Activated CD8-positive, alpha-beta memory T cell treated with anti-CD3 and anti-CD28 coated beads for 24 hours (primary cell): Measurements from ENCODE around the gene ABCA10.
"Not testable (repeated sequence)": the region's sequence is repeated elsewhere in the genome, so short reads cannot be mapped to it uniquely, and the experiment has no call there.

Source experiments
- DNase-seq: peaks from one replicate; pipeline ENCODE4 v3.0.0-alpha.2; 2020

The ABCA10 gene

DNA sequence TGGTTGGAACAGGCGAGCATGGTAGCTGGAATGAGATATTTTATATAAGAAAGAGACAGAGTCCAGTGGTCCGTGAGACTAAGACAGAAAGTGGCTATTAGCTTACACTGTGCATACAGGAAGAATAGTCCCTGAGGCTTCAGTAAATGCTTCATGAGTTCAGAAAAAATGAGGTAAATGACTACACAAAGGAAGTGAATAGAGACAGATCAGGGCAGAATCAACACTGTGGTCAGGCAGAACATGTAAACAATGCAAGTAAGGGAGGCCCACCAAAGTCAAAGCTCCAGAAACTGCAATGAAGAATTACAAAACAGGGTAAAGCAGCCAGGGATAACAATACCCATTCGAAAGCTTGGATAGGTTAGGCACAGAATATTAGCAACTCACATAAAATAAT, 4.8 kb downstream of the ABCA10 start:
- DNase-seq: no peak

DNA sequence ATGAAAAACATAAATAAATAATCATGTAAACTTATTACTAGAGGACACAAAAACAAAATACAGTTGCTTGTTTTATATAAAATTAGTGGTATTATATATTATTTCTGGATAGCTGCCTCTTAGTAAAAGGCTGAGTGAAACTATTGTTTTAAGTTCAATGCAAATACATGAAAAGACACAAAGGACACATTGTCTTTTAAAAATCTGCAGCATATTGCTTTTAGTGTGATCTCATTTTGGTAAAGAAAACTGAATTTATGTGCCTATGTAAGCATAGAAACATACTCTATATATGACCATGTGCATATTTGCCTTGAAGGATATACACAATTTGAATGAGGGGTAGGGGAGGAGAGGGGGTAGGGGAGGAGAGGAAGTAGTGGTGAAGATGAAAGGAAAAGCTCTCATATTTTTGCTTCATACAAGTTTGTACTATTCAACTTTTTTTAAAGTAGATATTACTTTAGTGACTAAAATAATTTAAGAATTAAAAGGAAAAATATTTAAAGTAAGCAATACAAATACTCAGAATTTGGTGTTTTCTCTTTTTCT, 5.8 kb downstream of the ABCA10 start:
- no peak for DNase-seq

DNA sequence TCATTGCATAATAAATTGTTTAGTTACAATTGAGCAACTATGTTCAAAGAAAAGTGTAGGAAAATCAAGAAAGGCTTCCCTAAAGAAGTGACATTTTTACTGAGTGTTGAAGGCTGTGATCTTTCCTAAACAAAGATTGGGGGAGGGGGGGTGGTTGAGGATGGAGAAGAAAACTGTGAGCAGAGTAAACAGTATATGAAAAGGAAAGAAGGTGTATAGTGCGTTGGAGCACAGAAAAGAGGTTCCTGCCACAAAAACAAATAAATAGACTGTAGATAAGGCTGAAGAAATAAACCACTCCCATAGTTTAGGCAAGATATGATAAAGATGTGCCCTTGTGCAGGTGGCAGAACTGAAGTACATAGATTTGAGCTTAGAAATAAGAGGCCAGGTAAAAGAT, 8.5 kb downstream of the ABCA10 start:
- DNase-seq: no peak

DNA sequence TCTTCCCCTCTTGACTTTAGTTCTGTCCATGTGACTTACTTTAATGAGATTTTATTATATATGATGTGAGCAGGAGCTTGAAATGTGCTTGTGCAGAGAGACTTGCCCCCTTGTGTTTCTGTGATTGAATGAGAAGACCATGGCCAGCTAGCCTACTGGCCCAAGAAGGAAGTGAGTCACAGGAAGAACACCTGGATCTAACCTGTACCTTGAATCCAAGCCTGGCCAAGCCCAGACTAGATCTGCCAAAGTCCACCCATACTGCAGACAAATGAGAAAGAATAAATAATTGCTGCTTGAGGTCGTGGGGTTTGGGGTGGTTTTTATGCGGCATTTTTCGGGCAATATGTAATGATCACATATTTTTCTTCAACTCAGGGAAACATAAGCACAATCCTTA, 9.6 kb downstream of the ABCA10 start:
- no peak for DNase-seq

DNA sequence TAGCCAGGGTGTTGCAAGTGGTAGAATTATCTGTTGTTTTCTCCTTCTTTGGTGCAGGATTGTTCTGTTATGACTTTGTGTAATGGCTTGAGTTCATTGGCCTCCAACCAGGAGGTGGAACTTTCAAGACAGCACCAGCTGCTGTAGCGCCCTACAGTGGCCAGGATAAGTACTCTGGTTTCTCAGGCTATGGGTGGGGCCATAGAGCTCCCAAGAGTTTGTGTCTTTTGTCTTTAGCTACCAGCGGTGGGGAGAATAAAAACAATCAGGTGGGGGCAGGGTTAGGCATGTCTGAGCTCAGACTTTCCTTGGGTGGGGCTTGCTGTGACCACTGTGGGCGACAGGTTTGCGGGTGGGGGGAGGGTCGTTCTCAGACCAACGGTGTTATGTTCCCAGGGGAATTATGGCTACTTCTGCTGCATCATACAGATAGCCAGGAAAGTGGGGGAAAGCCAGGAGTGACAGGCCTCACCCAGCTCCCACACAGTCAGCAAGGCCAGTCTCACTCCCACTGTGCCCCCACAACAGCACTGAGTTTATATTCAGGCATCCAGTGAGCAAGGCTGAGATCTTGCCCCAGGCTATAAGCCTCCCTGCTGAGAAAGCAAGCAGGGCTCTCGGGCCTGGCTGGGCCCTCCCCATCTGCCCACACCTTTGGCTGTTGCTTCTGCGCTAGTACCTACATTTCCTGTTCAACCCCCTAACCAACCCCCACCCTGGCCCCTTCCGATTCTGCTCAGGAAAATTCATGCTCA, 15.4 kb downstream of the ABCA10 start:
- DNase-seq: no peak

DNA sequence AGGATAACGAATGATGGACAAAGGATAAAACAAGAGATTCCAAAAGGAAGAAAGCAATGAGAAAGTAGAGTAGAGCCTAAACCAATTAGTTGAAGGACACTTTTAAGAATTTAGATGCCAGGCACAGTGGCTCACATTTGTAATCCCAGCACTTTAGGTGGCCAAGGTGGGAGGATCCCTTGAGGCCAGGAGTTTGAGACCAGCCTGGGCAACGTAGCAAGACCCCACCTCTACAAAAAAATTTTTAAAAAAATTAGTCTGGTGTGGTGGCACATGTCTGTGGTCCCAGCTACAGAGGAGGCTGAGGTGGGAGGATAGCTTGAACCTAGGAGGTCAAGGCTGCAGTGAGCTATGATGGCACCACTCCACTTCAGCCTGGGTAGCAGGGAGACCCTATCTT, 20.0 kb downstream of the ABCA10 start:
- DNase-seq: no peak

DNA sequence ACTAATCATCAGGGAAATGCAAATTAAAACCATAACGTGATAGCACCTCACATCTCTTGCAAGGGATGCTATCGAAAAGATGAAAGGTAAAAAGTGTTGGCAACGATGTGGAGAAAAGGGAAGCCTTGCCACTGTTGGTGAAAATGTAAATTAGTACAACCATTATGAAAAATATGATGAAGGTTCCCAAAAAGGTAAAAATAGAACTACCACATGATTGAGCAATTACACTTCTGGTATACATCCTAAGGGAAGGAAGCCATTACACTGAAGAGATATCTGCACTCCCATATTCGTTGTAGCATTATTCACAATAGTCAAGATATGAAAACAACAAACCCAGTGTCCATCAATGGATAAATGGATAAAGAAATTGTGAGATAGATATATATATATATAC, 21.5 kb downstream of the ABCA10 start:
- no peak for DNase-seq

DNA sequence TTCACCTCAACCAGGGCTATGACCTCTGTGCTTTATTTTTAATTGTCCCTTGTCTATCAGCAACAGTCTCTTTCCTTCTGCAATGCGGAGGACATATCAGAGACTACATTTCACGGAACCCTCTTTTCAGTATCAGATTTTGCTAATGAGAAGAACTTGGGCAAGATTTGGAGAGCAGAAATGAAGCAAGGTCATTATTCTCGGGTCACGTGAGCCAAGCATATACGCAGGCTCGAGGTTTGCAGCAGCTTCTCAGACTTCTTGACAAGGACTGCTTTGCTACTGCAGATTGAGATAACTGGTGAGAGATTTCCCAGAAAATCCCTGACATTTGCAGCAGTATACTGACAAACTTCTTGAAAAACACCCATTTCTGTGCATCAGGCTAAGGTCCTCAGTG, 30.4 kb downstream of the ABCA10 start:
- DNase-seq: no peak

DNA sequence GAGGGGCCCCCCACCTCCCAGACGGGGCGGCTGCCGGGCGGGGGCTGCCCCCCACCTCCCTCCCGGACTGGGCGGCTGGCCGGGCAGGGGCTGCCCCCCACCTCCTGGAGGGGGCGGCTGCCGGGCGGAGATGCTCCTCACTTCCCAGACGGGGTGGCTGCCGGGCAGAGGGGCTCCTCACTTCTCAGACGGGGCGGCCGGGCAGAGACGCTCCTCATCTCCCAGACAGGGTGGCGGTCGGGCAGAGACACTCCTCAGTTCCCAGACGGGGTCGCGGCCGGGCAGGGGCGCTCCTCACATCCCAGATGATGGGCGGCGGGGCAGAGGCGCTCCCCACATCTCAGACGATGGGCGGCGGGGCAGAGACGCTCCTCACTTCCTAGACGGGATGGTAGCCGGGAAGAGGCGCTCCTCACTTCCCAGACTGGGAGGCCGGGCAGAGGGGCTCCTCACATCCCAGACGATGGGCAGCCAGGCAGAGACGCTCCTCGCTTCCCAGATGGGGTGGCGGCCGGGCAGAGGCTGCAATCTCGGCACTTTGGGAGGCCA, 32.4 kb downstream of the ABCA10 start:
- DNase-seq: not testable (repeated sequence)

DNA sequence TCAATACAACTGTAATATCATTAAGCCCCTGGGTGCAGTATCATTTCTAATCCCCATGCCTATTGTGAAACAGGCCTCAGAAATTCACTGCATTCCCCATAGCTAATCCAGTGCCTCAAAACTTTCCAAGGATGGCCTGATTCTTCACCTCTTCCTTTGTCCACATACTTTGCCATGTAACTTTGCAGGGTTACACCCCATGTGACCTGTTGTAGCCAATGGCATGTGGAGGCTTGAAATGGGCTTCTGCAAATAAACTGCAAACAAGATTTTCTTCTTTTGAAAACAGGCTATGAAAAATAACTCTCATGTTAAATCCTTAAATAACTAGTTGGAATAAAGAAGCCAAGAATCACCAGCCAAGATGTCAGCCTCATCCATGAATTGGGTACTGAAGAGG, 35.9 kb downstream of the ABCA10 start:
- DNase-seq: no peak

DNA sequence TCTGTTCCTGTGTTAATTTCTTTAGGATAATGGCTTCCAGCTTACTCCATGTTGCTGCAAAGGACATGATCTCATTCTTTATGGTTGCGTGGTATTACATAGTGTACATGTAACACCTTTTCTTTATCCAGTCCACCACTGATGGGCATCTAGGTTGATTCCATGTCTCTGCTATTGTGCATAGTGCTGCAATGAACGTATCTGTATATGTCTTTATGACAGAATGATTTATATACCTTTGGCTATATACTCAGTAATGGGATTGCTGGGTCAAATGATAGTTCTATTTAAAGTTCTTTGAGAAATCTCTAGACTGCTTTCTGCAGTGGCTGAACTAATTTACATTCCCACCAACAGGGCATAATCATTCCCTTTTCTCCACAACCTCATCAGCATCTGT, 39.8 kb downstream of the ABCA10 start:
- no peak for DNase-seq

DNA sequence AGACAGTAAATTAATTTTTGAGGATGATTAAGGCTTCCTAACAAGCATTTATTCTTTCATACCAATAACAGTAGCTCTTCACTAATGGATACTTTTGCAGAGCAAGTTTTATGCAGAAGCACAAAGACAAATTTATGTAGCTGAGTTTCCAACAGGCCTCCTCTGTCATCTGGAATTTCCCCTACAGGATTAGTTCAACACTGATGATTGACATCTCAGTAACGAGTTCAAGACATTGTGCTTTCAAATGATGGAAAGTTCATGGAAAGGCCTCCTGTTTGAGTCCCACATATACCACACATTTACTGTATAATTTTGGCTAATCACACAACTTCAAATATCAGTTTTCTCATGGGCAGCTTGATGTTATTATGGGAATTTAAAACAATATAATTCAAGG, 40.6 kb downstream of the ABCA10 start:
- DNase-seq: no peak

DNA sequence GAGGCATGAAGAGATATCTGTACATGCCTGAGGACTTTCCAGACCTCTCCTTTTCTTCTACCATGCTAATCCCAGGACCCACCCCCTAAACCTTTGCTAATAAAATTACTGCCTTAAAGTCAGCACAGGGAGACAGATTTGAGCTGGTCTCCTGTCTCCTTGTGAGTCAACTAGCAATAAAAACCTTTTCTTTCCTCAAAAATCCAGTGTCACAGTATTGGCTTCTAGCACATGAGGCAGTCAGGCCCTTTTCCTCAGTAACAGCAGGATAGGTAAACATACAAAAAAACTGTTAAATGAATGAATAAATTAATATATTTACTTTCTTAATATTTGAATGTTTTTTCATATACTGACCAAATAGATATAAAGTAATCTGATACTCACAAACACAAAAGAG, 41.3 kb downstream of the ABCA10 start:
- no peak for DNase-seq

DNA sequence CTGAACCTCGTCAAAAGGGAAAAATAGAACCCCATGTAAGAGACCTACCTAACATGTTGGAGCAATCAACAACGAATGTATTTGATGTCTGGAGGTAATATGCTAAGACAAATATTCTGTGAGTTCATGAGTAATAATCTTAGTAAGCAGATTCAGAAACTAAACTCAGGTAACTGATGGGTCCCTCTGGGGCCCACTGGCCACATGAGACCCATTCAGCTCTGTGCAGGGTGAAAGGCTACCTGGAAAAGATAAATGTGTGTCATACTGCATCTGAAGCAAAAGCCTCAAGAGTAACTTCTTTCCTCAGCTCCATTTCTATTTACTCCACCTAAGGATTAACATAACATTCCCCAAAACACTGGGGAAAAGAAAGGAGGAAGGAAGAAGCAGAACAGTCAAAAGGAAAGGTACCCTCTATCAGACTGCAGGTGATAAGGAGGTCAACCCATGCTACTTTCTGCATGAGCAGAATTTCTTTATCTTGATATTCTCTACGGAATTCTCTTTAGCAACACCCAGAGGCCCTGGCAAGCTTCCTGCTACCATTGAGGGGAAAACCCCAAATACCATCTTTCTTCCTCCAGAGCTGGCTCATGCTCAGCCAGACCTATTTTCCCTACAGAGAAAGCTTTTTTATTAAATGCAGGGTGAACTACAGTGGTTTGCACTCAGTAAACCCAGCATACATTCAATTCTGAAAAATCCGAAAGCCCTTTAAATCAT, 49.2 kb downstream of the ABCA10 start:
- no peak for DNase-seq

DNA sequence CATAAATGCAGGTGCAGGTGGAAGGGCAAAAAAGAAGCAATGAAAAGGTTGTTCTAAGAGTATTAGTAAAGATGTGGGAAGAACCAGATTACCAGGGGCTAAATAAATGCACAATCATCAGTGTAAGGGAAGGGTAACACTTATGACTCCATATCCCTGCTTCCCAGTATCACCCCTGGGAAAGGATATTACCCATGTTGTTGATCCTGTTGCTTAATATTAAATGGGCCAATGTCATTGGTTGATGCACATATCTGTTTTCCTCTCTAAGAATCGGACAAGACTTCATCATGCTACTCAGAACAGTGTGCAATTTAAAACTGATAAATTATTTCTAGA, 52.2 kb downstream of the ABCA10 start:
- DNase-seq: no peak

DNA sequence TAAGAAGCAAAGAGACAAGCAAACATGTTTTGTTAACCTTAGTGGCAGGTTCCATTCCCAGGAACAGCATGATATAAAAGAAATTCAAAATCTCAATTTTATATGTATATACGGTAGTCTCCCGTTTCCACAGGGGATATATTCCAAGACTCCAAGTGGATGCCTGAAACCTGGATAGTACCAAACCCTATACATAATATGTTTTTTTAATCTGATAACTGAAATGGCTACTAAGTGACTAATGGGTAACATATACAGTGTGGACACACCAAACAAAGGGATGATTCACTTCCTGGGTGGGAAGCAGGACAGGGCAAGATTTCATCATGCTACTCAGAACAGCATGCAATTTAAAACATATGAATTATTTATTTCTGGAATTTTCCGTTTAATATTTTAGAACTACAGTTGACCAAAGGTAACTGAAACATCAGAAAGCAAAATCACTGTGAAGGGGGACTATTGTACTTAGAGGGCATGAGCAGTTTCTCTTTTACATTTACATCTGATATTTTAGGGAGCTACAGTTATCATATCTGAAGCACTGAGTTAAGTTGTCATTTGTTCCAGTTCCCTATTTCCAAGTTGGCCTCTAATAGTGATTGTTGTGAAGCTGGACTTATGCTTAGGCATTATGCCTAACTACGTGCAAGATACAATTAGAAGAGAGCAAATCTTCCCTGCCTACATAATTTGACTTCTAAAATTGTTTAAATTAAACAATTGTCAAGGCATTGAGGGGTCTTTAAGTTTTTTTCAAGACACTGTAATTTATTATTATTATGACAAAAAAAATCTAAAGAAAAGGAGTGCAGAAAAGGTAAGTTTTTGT, 52.8 kb downstream of the ABCA10 start:
- DNase-seq: no peak

DNA sequence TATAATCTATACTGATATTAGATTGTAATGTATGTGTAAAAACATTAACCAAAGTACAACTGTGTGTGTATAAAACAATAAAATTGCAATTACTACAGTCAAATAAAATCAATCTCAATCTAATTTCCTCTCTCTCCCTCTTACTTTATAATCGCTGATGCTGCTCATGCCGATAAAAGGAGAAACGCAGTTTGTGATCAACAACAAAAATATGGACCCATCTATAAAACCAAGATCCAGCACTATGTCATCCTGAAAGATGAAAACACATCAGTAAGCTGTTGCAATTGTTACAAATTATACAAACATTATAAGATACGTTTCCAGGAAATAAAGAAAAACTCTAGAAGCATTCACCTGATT, 53.4 kb downstream of the ABCA10 start:
- no peak for DNase-seq

DNA sequence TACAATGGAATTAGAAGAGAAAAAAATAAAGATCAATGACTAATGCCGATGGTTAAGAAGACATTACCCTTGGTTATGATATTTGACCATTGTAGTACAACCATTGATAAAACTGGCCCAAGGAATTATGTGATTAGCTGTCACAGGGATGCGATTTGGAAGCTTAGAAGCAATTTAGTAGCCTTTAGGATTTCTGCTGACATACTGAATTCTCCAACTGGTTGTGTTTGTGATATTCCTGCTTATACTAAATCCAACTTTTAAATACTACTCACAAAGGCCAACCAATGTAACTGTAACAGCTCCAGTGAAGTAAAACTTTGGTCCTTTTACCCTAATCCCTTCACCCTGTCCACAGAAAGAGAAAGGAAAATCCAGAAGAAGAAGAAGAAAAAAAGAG, 55.5 kb downstream of the ABCA10 start:
- no peak for DNase-seq

DNA sequence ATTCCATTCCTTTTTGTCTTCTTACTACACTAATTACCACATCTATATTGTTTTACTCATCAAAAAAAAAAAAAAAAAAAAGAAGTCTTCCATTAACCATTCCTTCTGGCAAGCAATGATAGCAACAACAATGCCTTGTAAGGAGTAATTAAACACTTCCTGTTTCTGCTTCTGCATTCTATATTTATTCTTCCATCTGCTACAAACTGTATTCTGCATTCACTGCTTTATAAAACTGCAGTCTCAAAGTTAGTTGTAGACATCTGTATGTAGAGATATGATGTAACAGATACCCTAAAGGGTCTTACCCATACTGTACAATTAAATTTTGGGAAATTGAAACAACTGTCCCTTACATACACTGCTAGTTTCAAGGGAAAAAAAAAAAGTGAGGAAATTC, 58.2 kb downstream of the ABCA10 start:
- DNase-seq: no peak

DNA sequence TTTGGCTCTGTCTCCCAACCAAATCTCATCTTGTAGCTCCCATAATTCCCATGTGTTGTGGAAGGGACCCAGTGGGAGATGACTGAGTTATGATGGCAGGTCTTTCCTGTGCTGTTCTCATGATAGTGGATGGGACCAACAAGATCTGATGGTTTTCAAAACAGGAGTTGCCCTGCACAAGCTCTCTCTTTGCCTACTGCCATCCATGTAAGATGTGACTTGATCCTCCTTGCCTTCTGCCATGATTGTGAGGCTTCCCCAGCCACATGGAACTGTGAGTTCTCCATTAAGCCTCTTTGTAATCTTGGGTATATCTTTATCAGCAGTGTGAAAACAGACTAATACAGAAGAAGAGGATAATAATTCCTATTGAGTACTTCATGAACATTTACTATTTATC, 60.0 kb downstream of the ABCA10 start:
- DNase-seq: not testable (repeated sequence)

DNA sequence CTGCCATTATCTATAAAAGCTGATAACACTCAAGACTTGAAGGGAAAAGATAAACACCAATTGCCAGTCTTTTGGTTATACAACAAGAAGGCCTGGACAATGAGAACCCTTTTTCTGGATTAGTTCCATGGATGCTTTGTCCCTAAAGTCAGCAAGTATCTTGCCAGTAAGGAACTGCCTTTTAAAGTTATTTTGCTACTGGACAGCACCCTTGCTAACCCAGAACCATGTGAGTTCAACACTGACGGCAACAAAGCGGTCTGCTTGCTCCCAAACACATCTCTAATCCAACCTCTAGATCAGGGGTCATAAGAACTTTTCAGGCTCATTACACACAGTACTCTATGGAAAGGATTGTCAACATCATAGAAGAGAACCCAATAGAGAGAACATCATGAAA, 61.7 kb downstream of the ABCA10 start:
- DNase-seq: no peak

DNA sequence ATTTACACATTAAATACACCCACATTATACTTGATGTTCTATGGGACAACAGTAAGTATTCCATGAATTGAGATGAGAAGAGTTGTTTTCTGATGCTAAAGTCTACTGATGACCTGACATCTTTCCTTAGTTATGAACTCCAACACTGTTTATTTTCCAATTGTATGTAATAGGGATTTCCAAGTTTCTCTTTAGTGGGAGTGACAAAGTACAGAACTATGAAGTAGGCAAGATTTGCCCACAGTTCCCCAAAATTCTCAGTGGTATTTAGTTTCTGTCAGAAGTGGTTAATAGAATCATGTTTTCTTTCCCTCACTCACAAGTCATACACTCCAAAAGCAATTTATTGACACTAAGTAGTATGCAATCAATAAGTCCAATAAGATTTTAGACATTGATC, 64.4 kb downstream of the ABCA10 start:
- no peak for DNase-seq

DNA sequence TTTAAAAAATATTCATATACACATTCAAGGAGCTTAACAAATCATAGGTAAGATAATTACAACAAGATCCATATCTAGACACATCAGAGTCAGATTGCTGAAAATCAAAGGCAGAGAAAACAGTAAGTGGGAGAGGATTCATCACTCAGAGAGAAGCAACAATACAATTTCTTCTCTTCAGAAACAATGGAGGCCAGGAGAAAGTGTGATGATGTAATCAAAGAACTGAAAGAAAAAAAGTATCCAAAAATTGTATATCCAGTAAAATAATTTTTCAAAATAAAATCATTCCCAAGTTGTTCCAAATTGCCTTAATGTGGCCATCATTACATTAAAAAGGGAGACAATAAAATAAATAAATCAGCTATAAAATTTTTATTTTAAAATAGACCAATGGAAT, 69.2 kb downstream of the ABCA10 start:
- DNase-seq: no peak

DNA sequence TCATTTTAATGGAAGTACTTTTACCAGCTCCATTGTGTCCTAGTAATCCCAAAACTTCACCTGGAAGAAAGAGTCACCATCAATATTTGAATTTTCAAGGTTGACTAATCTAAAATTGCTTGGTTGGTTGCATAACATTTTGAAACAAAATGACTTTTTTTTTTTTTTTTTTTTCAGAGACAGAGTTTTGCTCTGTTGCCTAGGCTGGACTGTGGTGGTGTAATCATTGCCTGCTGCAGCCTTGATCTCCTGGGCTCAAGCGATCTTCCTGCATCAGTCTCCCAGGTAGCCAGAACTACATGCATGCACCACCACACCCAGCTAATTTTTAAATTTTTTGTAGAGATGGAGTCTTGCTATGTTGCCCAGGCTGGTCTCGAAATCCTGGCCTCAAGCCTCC, 74.4 kb downstream of the ABCA10 start:
- no peak for DNase-seq
